ENCODE measurements around the gene ZNF24. TPM values are rescaled to one million over a fixed set of nuclear protein-coding genes. Genes with fewer than 3 reads are reported as not detected.

ZNF24 gene
- total and polyA plus RNA-seq, 2 donors: 22.7 to 68.9 TPM

GRCh38 chr18:35376393-35376741 is 32.1 kb upstream of the ZNF24 start:
- WGBS: 16% methylated on average over 13 of the region's 13 CpGs
- Histone ChIP-seq H3K4me1 (ENCODE audit: insufficient read depth) (no peaks in the 10 kb centered on the region), H3K27ac (ENCODE audit: low read depth) (no peak overlapping the region), H3K36me3 (ENCODE audit: insufficient read depth) (no peaks in the 10 kb centered on the region), H3K4me3 (ENCODE audit: low read depth, low read length) (peak overlapping the region; percentile 89)
- DNase-seq (ENCODE audit: extremely low spot score): no peak

GRCh38 chr18:35374708-35375107 is 30.5 kb upstream of the ZNF24 start:
- WGBS: 93% methylated on average over 4 of the region's 4 CpGs
- no peak for DNase-seq (ENCODE audit: extremely low spot score)

GRCh38 chr18:35371412-35372195 is 27.4 kb upstream of the ZNF24 start:
- DNase-seq (ENCODE audit: extremely low spot score): no peak
- H3K36me3 ChIP-seq (ENCODE audit: insufficient read depth): no peaks in the 10 kb centered on the region
- H3K27ac ChIP-seq (ENCODE audit: low read depth): no peak overlapping the region
- no peak overlapping the region for H3K4me3 ChIP-seq (ENCODE audit: low read depth, low read length)
- 89% methylated on average over 1 of the region's 1 CpG for WGBS
- H3K4me1 ChIP-seq (ENCODE audit: insufficient read depth): no peaks in the 10 kb centered on the region

More at GRCh38 chr18:35374708-35375107, 30.5 kb upstream of the ZNF24 start:
- no peaks in the 10 kb centered on the region for H3K4me1 ChIP-seq (ENCODE audit: insufficient read depth)
- no peak overlapping the region for H3K27ac ChIP-seq (ENCODE audit: low read depth)
- H3K4me3 ChIP-seq (ENCODE audit: low read depth, low read length): no peak overlapping the region
- H3K36me3 ChIP-seq (ENCODE audit: insufficient read depth): no peaks in the 10 kb centered on the region

GRCh38 chr18:35369126-35369525 is 24.9 kb upstream of the ZNF24 start:
- Histone ChIP-seq H3K4me3 (ENCODE audit: low read depth, low read length) (no peak overlapping the region), H3K27ac (ENCODE audit: low read depth) (no peak overlapping the region), H3K4me1 (ENCODE audit: insufficient read depth) (no peaks in the 10 kb centered on the region), H3K36me3 (ENCODE audit: insufficient read depth) (no peaks in the 10 kb centered on the region)
- no peak for DNase-seq (ENCODE audit: extremely low spot score)
- 93% methylated on average over 6 of the region's 6 CpGs for WGBS

GRCh38 chr18:35368595-35368994 is 24.4 kb upstream of the ZNF24 start:
- DNase-seq (ENCODE audit: extremely low spot score): no peak
- 94% methylated on average over 6 of the region's 6 CpGs for WGBS
- no peaks in the 10 kb centered on the region for H3K4me1 ChIP-seq (ENCODE audit: insufficient read depth)
- no peak overlapping the region for H3K4me3 ChIP-seq (ENCODE audit: low read depth, low read length)
- H3K36me3 ChIP-seq (ENCODE audit: insufficient read depth): no peaks in the 10 kb centered on the region
- H3K27ac ChIP-seq (ENCODE audit: low read depth): no peak overlapping the region

GRCh38 chr18:35362531-35362930 is 18.3 kb upstream of the ZNF24 start:
- H3K4me3 ChIP-seq (ENCODE audit: low read depth, low read length): no peak overlapping the region
- H3K4me1 ChIP-seq (ENCODE audit: insufficient read depth): no peaks in the 10 kb centered on the region
- H3K27ac ChIP-seq (ENCODE audit: low read depth): no peak overlapping the region
- DNase-seq (ENCODE audit: extremely low spot score): no peak
- H3K36me3 ChIP-seq (ENCODE audit: insufficient read depth): no peaks in the 10 kb centered on the region

- Histone ChIP-seq H3K36me3 (ENCODE audit: insufficient read depth) (no peaks in the 10 kb centered on the region), H3K4me1 (ENCODE audit: insufficient read depth) (no peaks in the 10 kb centered on the region), H3K27ac (ENCODE audit: low read depth) (no peak overlapping the region), H3K4me3 (ENCODE audit: low read depth, low read length) (no peak overlapping the region)
- 57% methylated on average over 2 of the region's 2 CpGs for WGBS
- no peak for DNase-seq (ENCODE audit: extremely low spot score)
Measured at GRCh38 chr18:35361570-35362321, 17.5 kb upstream of the ZNF24 start.

- Histone ChIP-seq H3K4me1 (ENCODE audit: insufficient read depth) (no peaks in the 10 kb centered on the region), H3K27ac (ENCODE audit: low read depth) (no peak overlapping the region), H3K36me3 (ENCODE audit: insufficient read depth) (no peaks in the 10 kb centered on the region), H3K4me3 (ENCODE audit: low read depth, low read length) (peak overlapping the region; percentile 22)
- peak; percentile 47 for DNase-seq (ENCODE audit: extremely low spot score)
- WGBS: 17% methylated on average over 4 of the region's 4 CpGs
Measured at GRCh38 chr18:35355140-35355618, 11.0 kb upstream of the ZNF24 start.

- Histone ChIP-seq H3K4me1 (ENCODE audit: insufficient read depth) (no peaks in the 10 kb centered on the region), H3K4me3 (ENCODE audit: low read depth, low read length) (no peak overlapping the region), H3K27ac (ENCODE audit: low read depth) (no peak overlapping the region), H3K36me3 (ENCODE audit: insufficient read depth) (no peaks in the 10 kb centered on the region)
- no peak for DNase-seq (ENCODE audit: extremely low spot score)
Measured at GRCh38 chr18:35352778-35353177, 8.6 kb upstream of the ZNF24 start.

GRCh38 chr18:35352283-35352682 is 8.1 kb upstream of the ZNF24 start:
- H3K36me3 ChIP-seq (ENCODE audit: insufficient read depth): no peaks in the 10 kb centered on the region
- no peak overlapping the region for H3K4me3 ChIP-seq (ENCODE audit: low read depth, low read length)
- no peak for DNase-seq (ENCODE audit: extremely low spot score)
- no peaks in the 10 kb centered on the region for H3K4me1 ChIP-seq (ENCODE audit: insufficient read depth)
- WGBS: 78% methylated on average over 2 of the region's 2 CpGs
- H3K27ac ChIP-seq (ENCODE audit: low read depth): no peak overlapping the region

- Histone ChIP-seq H3K27ac (ENCODE audit: low read depth) (no peak overlapping the region), H3K4me3 (ENCODE audit: low read depth, low read length) (no peak overlapping the region), H3K4me1 (ENCODE audit: insufficient read depth) (no peaks in the 10 kb centered on the region), H3K36me3 (ENCODE audit: insufficient read depth) (no peaks in the 10 kb centered on the region)
- DNase-seq (ENCODE audit: extremely low spot score): no peak
- 65% methylated on average over 3 of the region's 3 CpGs for WGBS
Measured at GRCh38 chr18:35348001-35348400, 3.8 kb upstream of the ZNF24 start.

GRCh38 chr18:35345950-35346349 is 1.7 kb upstream of the ZNF24 start:
- H3K4me3 ChIP-seq (ENCODE audit: low read depth, low read length): no peak overlapping the region

GRCh38 chr18:35345460-35345921 is 1.3 kb upstream of the ZNF24 start:
- 23% methylated on average over 6 of the region's 6 CpGs for WGBS
- H3K36me3 ChIP-seq (ENCODE audit: insufficient read depth): no peaks in the 10 kb centered on the region
- H3K4me3 ChIP-seq (ENCODE audit: low read depth, low read length): no peak overlapping the region
- DNase-seq (ENCODE audit: extremely low spot score): no peak
- H3K4me1 ChIP-seq (ENCODE audit: insufficient read depth): no peaks in the 10 kb centered on the region
- H3K27ac ChIP-seq (ENCODE audit: low read depth): peak overlapping the region; percentile 41

More at GRCh38 chr18:35345950-35346349, 1.7 kb upstream of the ZNF24 start:
- Histone ChIP-seq H3K27ac (ENCODE audit: low read depth) (no peak overlapping the region), H3K4me1 (ENCODE audit: insufficient read depth) (no peaks in the 10 kb centered on the region), H3K36me3 (ENCODE audit: insufficient read depth) (no peaks in the 10 kb centered on the region)
- 93% methylated on average over 1 of the region's 1 CpG for WGBS
- no peak for DNase-seq (ENCODE audit: extremely low spot score)
